ENCODE data around the gene COTL1.

- TF ChIP-seq POLR2A (conservative IDR thresholded peaks at IDR 0.05) (no peak), SMARCA5 (IDR thresholded peaks at IDR 0.05) (no peak), SMAD4 (CRISPR knock-in tag; conservative IDR thresholded peaks at IDR 0.05) (no peak), BRF2 (IDR thresholded peaks at IDR 0.05; ENCODE audit: borderline replicate concordance, insufficient read depth, insufficient read length) (no peak), TBP (optimal IDR thresholded peaks at IDR 0.05; ENCODE audit: low read depth, low read length) (no peak), SPI1 (IDR thresholded peaks at IDR 0.05; ENCODE audit: borderline replicate concordance, low read depth, low read length) (no peak), RAD51 (IDR thresholded peaks at IDR 0.05; ENCODE audit: borderline replicate concordance, low read depth) (no peak), EP300 (IDR thresholded peaks at IDR 0.05; ENCODE audit: low read length) (no peak)
- TF ChIP-seq, protein P1, sequence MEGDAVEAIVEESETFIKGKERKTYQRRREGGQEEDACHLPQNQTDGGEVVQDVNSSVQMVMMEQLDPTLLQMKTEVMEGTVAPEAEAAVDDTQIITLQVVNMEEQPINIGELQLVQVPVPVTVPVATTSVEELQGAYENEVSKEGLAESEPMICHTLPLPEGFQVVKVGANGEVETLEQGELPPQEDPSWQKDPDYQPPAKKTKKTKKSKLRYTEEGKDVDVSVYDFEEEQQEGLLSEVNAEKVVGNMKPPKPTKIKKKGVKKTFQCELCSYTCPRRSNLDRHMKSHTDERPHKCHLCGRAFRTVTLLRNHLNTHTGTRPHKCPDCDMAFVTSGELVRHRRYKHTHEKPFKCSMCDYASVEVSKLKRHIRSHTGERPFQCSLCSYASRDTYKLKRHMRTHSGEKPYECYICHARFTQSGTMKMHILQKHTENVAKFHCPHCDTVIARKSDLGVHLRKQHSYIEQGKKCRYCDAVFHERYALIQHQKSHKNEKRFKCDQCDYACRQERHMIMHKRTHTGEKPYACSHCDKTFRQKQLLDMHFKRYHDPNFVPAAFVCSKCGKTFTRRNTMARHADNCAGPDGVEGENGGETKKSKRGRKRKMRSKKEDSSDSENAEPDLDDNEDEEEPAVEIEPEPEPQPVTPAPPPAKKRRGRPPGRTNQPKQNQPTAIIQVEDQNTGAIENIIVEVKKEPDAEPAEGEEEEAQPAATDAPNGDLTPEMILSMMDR (IDR thresholded peaks at IDR 0.05 in 2 of 3, conservative IDR thresholded peaks at IDR 0.05 in 1 of 3; ENCODE audit: insufficient read depth in 2 of 3, low read depth in 1 of 3, low read length in 3 of 3), result no peak
- TF ChIP-seq, protein P2, sequence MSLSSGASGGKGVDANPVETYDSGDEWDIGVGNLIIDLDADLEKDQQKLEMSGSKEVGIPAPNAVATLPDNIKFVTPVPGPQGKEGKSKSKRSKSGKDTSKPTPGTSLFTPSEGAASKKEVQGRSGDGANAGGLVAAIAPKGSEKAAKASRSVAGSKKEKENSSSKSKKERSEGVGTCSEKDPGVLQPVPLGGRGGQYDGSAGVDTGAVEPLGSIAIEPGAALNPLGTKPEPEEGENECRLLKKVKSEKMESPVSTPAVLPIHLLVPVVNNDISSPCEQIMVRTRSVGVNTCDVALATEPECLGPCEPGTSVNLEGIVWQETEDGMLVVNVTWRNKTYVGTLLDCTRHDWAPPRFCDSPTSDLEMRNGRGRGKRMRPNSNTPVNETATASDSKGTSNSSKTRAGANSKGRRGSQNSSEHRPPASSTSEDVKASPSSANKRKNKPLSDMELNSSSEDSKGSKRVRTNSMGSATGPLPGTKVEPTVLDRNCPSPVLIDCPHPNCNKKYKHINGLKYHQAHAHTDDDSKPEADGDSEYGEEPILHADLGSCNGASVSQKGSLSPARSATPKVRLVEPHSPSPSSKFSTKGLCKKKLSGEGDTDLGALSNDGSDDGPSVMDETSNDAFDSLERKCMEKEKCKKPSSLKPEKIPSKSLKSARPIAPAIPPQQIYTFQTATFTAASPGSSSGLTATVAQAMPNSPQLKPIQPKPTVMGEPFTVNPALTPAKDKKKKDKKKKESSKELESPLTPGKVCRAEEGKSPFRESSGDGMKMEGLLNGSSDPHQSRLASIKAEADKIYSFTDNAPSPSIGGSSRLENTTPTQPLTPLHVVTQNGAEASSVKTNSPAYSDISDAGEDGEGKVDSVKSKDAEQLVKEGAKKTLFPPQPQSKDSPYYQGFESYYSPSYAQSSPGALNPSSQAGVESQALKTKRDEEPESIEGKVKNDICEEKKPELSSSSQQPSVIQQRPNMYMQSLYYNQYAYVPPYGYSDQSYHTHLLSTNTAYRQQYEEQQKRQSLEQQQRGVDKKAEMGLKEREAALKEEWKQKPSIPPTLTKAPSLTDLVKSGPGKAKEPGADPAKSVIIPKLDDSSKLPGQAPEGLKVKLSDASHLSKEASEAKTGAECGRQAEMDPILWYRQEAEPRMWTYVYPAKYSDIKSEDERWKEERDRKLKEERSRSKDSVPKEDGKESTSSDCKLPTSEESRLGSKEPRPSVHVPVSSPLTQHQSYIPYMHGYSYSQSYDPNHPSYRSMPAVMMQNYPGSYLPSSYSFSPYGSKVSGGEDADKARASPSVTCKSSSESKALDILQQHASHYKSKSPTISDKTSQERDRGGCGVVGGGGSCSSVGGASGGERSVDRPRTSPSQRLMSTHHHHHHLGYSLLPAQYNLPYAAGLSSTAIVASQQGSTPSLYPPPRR (CRISPR knock-in tag; IDR thresholded peaks at IDR 0.05; ENCODE audit: borderline replicate concordance), result no peak
These were observed 69.4 kb downstream of the COTL1 start for GRCh38 chr16:84548508-84548907.

Data from K562 (cell line).